Lung (tissue), 12 donors: ENCODE results near the gene ACOT7. TPM values are rescaled to one million over a fixed set of nuclear protein-coding genes. Genes with fewer than 3 reads are reported as not detected.

Experiments
- ATAC-seq: fragments of 200-7000 bp; cut with Tn5 transposase; one replicate; pipeline ENCODE4 v1.9.1; 2020; ENCODE audit warnings: moderate number of reproducible peaks; ENCODE audit not compliant: insufficient read depth, low FRiP score
- DNase-seq, 3 donors: peaks; one replicate each; pipeline ENCODE4 v3.0.0-alpha.2; 2013 to 2017
- H3K27ac ChIP-seq, 2 donors: one replicate each; pipeline ENCODE4 v1.5.1; 2013; ENCODE audit warnings: mild to moderate bottlenecking in 2 of 2, moderate library complexity in 2 of 2, control low read depth in 1 of 2, inconsistent platforms in 1 of 2, low read depth in 1 of 2, low read length in 1 of 2
- H3K27me3 ChIP-seq, 3 donors: one replicate each; pipeline ENCODE4 v1.5.1; 2013; ENCODE audit warnings: low read length in 2 of 3; ENCODE audit not compliant: control insufficient read depth in 3 of 3, insufficient read depth in 3 of 3
- H3K36me3 ChIP-seq, 4 donors: one replicate each; pipeline ENCODE4 v1.5.1; 2013; ENCODE audit warnings: low read length in 4 of 4, mild to moderate bottlenecking in 1 of 4, moderate library complexity in 1 of 4; ENCODE audit not compliant: control insufficient read depth in 4 of 4, insufficient read depth in 4 of 4
- H3K4me1 ChIP-seq, 5 donors: one replicate each; pipeline ENCODE4 v1.5.1; 2013; ENCODE audit warnings: low read length in 5 of 5, mild to moderate bottlenecking in 2 of 5, moderate library complexity in 1 of 5; ENCODE audit not compliant: control insufficient read depth in 5 of 5, insufficient read depth in 5 of 5
- H3K4me3 ChIP-seq: one replicate; pipeline ENCODE4 v1.5.1; 2013; ENCODE audit warnings: mild to moderate bottlenecking, control low read depth, moderate library complexity
- H3K9ac ChIP-seq, 2 donors: one replicate each; pipeline ENCODE4 v1.5.1; 2013; ENCODE audit warnings: low read length in 2 of 2, control low read depth in 1 of 2; ENCODE audit not compliant: insufficient read depth in 1 of 2
- H3K9me3 ChIP-seq, 4 donors: one replicate each; pipeline ENCODE4 v1.5.1; 2013; ENCODE audit warnings: low read length in 3 of 4, mild to moderate bottlenecking in 1 of 4, moderate library complexity in 1 of 4; ENCODE audit not compliant: control insufficient read depth in 4 of 4, insufficient read depth in 3 of 4
- WGBS, 2 donors: extraction: QIAGEN DNeasy Blood & Tissue Kit; methylation state at CpG; one replicate each; pipeline ENCODE4 v1.1.7; 2013; 5-methylcytosine and 5-hydroxymethylcytosine counted together
- polyA plus RNA-seq, 2 donors: library from polyadenylated mRNA; stranded (reverse); fragments of 200-250 nt; gene quantifications; one replicate each; pipeline ENCODE4 v1.2.1, GENCODE V29; 2013
- total RNA-seq, 2 donors: library from RNA; depleted of rRNA in 1 of 2; stranded (reverse); fragments of >200 nt in 1 of 2; gene quantifications; one replicate each; pipeline ENCODE4 v1.2.1, GENCODE V29; 2014 to 2021
- TF ChIP-seq, protein P1 (sequence below): IDR thresholded peaks from 2 replicates; pipeline ENCODE4 v1.5.1; 2012; ENCODE audit warnings: mild to moderate bottlenecking; ENCODE audit errors: control extremely low read depth, extremely low read depth
- donor health status: control.
- donor health status: control.
- donor health status: Bipolar disorder and iron deficiency.
- donor health status: healthy.
- donor health status: DM: yes; HTN: yes; CAD: no.

The ACOT7 gene
- total and polyA plus RNA-seq, 4 donors = 8.8 to 37.4 (median 23.1) TPM

DNA sequence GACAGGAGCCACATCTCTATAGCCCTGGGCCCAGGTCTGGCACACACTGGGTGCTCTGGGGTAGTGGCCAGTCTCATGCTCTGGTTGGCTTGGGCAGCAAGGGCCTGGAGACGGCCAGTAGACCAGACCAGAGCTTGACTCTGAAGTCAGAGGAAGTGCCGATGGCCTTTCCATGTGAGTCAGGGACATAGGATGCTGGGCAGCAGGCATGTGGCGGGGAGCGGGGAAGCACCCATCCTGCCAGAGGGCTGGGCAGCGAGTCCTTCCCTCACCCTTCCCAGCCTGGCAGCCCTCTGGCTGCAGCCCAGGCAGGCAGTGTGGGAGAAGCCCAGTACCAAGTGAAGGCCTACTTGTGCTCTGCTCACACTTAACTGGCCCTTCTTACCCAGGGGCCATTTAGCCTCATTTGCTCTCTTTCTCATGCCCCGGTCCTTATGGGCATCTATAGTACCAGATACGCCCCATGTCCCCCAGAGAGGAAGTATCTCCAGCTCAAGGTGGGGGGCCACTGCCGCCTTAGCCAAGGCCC, 136.0 kb downstream of the ACOT7 start:
- peaks cover 0 to 9% (median 1%) of the 10 kb centered on the region in 4 donors for H3K36me3 ChIP-seq
- WGBS, 2 donors = 90% methylated on average over 8 of the region's 8 CpGs
- peaks cover 0 to 5% (median 0%) of the 10 kb centered on the region in 4 donors for H3K9me3 ChIP-seq
- H3K4me3 ChIP-seq = no peak overlapping the region
- no peak overlapping the region for H3K27ac ChIP-seq
- no peak overlapping the region for H3K9ac ChIP-seq
- H3K27me3 ChIP-seq = peaks cover 0 to 4% (median 0%) of the 10 kb centered on the region in 3 donors
- DNase-seq (no peak), ATAC-seq (no peak)
- TF ChIP-seq, protein P1, sequence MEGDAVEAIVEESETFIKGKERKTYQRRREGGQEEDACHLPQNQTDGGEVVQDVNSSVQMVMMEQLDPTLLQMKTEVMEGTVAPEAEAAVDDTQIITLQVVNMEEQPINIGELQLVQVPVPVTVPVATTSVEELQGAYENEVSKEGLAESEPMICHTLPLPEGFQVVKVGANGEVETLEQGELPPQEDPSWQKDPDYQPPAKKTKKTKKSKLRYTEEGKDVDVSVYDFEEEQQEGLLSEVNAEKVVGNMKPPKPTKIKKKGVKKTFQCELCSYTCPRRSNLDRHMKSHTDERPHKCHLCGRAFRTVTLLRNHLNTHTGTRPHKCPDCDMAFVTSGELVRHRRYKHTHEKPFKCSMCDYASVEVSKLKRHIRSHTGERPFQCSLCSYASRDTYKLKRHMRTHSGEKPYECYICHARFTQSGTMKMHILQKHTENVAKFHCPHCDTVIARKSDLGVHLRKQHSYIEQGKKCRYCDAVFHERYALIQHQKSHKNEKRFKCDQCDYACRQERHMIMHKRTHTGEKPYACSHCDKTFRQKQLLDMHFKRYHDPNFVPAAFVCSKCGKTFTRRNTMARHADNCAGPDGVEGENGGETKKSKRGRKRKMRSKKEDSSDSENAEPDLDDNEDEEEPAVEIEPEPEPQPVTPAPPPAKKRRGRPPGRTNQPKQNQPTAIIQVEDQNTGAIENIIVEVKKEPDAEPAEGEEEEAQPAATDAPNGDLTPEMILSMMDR = no peak
- peaks cover 0 to 20% (median 7%) of the 10 kb centered on the region in 5 donors for H3K4me1 ChIP-seq

DNA sequence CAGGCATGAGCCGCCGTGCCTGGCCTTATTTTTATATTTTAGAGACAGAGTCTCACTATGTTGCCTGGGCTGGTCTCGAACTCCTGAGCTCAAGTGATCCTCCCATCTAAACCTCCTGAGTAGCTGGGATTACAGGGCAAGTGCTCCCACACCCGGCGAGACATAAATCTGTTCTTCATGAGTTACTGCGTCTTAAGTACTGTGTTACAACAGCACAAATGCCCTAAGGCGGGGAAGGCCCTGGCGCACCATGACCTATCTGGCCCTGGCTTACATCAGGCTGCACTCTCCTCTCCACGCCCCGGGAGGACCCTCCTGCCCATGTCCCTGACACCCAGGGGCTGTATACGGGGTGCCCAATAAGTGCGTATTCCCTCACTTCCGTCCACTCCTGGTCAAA, 136.9 kb downstream of the ACOT7 start:
- TF ChIP-seq, protein P1 = no peak
- WGBS, 2 donors = 86 to 90% methylated on average over 12 to 13 of the region's 13 CpGs

DNA sequence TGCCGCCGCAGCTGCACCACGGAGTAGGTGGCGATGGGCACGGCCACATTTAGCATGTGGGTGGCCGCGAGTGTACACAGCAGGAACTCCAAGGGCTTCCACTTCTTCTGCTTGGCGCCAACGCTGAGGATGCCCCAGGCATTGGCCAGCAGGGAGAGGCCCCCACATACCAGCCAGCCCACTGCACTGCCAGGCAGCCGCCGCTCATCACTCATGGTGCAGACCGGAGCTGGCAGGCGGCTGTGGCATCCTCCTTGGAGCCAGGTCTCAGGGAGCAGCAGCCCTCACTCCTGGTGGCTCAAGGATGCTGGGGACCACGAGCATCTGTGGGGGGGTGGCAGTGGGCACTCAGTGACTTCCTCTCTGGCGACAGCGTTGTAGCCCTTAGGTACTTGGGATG, 138.9 kb downstream of the ACOT7 start:
- peaks cover 0 to 12% (median 1%) of the 10 kb centered on the region in 4 donors for H3K36me3 ChIP-seq
- H3K9me3 ChIP-seq = peaks cover 0 to 5% (median 0%) of the 10 kb centered on the region in 4 donors
- no peak overlapping the region for H3K9ac ChIP-seq
- no peak overlapping the region for H3K4me3 ChIP-seq
- DNase-seq = no peak
- WGBS, 2 donors = 83 to 85% methylated on average over 15 to 16 of the region's 16 CpGs
- TF ChIP-seq, protein P1 = no peak
- no peak overlapping the region for H3K27ac ChIP-seq
- peaks cover 0 to 9% (median 3%) of the 10 kb centered on the region in 5 donors for H3K4me1 ChIP-seq
- no peak for ATAC-seq
- H3K27me3 ChIP-seq = peaks cover 0 to 20% (median 0%) of the 10 kb centered on the region in 3 donors

More for the DNA sequence above, 136.9 kb downstream of the ACOT7 start:
- DNase-seq (no peak), ATAC-seq (no peak)
- peaks cover 0 to 11% (median 5%) of the 10 kb centered on the region in 5 donors for H3K4me1 ChIP-seq
- no peak overlapping the region for H3K27ac ChIP-seq
- H3K27me3 ChIP-seq = peaks cover 0 to 4% (median 0%) of the 10 kb centered on the region in 3 donors
- no peak overlapping the region for H3K4me3 ChIP-seq
- peaks cover 0 to 5% (median 0%) of the 10 kb centered on the region in 4 donors for H3K9me3 ChIP-seq
- peaks cover 0 to 12% (median 1%) of the 10 kb centered on the region in 4 donors for H3K36me3 ChIP-seq
- H3K9ac ChIP-seq = no peak overlapping the region
